Body of pancreas (tissue), 4 donors: ENCODE data around the gene DFFB.

Experiments used
- POLR2A ChIP-seq, 3 donors: fragments of 450-650 bp; IDR thresholded peaks; one replicate each; pipeline ENCODE4 v1.6.1; 2016; ENCODE audit warnings: antibody characterized with exemption in 3 of 3, mild to moderate bottlenecking in 2 of 3
- TF ChIP-seq, protein P1 (sequence below), 7 experiments: fragments of 450-650 bp in 4 of 7; fragments of 200-600 bp in 3 of 7; sonication (generic) in 3 of 7; IDR thresholded peaks; one replicate each; pipeline ENCODE4 v1.5.1; 2016 to 2019; ENCODE audit warnings: antibody characterized with exemption in 7 of 7

DNA sequence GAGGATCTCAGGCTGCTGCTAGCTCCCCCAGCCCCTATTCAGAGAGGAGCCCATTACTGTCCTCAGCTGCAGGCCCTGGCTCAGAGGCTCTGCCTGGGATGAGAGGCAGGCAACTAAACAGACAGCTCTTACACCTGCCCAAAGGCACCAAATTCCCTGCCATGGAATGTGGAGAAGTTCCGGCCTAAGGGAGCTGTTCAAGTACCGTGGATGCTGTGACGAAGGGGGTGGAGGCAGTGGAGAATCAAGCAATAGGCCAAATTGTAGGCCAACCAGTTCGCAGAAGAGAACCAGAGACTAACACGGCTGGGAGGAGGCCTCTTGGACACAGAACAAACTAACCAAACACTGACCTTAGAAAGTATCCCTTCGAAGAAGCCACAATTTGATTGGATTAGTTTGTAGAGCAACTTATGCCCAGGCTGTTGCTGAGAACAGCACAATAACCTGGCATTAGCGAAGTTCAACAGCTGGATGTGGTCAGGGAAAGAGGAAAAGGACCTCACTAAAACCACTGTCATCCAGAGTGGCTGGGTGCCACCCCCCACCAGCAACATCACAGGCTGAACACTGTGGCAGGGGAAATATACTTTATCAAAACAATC lies 39.2 kb downstream of the DFFB start:
- TF ChIP-seq, protein P1, sequence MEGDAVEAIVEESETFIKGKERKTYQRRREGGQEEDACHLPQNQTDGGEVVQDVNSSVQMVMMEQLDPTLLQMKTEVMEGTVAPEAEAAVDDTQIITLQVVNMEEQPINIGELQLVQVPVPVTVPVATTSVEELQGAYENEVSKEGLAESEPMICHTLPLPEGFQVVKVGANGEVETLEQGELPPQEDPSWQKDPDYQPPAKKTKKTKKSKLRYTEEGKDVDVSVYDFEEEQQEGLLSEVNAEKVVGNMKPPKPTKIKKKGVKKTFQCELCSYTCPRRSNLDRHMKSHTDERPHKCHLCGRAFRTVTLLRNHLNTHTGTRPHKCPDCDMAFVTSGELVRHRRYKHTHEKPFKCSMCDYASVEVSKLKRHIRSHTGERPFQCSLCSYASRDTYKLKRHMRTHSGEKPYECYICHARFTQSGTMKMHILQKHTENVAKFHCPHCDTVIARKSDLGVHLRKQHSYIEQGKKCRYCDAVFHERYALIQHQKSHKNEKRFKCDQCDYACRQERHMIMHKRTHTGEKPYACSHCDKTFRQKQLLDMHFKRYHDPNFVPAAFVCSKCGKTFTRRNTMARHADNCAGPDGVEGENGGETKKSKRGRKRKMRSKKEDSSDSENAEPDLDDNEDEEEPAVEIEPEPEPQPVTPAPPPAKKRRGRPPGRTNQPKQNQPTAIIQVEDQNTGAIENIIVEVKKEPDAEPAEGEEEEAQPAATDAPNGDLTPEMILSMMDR (IDR thresholded peaks at IDR 0.05) = no peak
- TF ChIP-seq POLR2A (IDR thresholded peaks at IDR 0.05) = no peak
